GM23338 (cell line): Measurements from ENCODE around the gene EPHB1. TPM values are rescaled to one million over a fixed set of nuclear protein-coding genes. Genes with fewer than 3 reads are reported as not detected.

Experiments
- ATAC-seq: fragments of 200-7000 bp; cut with Tn5 transposase; 3 replicates; pipeline ENCODE4 v1.9.1; 2020
- DNase-seq: peaks from one replicate; pipeline ENCODE4 v3.0.0-alpha.2; 2015; ENCODE audit warnings: low spot score
- H2AFZ ChIP-seq: fragments of 200-600 bp; sonication (generic); 2 replicates; pipeline ENCODE4 v1.8.0; 2016; ENCODE audit warnings: antibody characterized with exemption, mild to moderate bottlenecking, moderate library complexity
- H3F3A ChIP-seq: fragments of 200-600 bp; sonication (generic); replicated peaks from 2 replicates; pipeline ENCODE4 v1.8.0; 2017; ENCODE audit warnings: antibody characterized with exemption, mixed run types, low read depth
- H3K27ac ChIP-seq: fragments of 200-600 bp; sonication (generic); 2 replicates; pipeline ENCODE4 v1.6.1; 2016; ENCODE audit warnings: low read depth
- H3K27me3 ChIP-seq: fragments of 200-600 bp; sonication (generic); 2 replicates; pipeline ENCODE4 v1.8.0; 2016; ENCODE audit warnings: mild to moderate bottlenecking, mixed run types, moderate library complexity; ENCODE audit not compliant: insufficient read depth
- H3K36me3 ChIP-seq: fragments of 200-600 bp; sonication (generic); 2 replicates; pipeline ENCODE4 v1.8.0; 2016; ENCODE audit warnings: mild to moderate bottlenecking; ENCODE audit not compliant: insufficient read depth
- H3K4me1 ChIP-seq: fragments of 200-600 bp; sonication (generic); 2 replicates; pipeline ENCODE4 v1.8.0; 2016; ENCODE audit warnings: mild to moderate bottlenecking, moderate library complexity; ENCODE audit not compliant: insufficient read depth
- H3K4me2 ChIP-seq: fragments of 200-600 bp; sonication (generic); 2 replicates; pipeline ENCODE4 v1.7.1; 2017; ENCODE audit warnings: mixed run types
- H3K4me3 ChIP-seq: fragments of 200-600 bp; sonication (generic); 2 replicates; pipeline ENCODE4 v1.6.1; 2016; ENCODE audit warnings: mixed run types
- H3K79me2 ChIP-seq: fragments of 200-600 bp; sonication (generic); replicated peaks from 2 replicates; pipeline ENCODE4 v1.8.0; 2017; ENCODE audit warnings: mild to moderate bottlenecking; ENCODE audit not compliant: insufficient read depth
- H3K9me2 ChIP-seq: fragments of 200-600 bp; sonication (generic); 2 replicates; pipeline ENCODE4 v1.8.0; 2017; ENCODE audit not compliant: insufficient read depth
- H4K20me1 ChIP-seq: fragments of 200-600 bp; sonication (generic); replicated peaks from 2 replicates; pipeline ENCODE4 v1.8.0; 2017; ENCODE audit warnings: mild to moderate bottlenecking; ENCODE audit not compliant: insufficient read depth
- H3K27ac Mint-ChIP-seq: 2 replicates; pipeline ENCODE4 v1.8.0; 2020; ENCODE audit warnings: inconsistent platforms, mild to moderate bottlenecking, moderate library complexity, mixed read lengths
- H3K27me3 Mint-ChIP-seq: 3 replicates; pipeline ENCODE4 v1.8.0; 2022; ENCODE audit warnings: low read depth, mild to moderate bottlenecking, moderate library complexity, mixed read lengths, inconsistent platforms; ENCODE audit not compliant: insufficient read depth, poor library complexity
- H3K36me3 Mint-ChIP-seq: 3 replicates; pipeline ENCODE4 v1.8.0; 2021; ENCODE audit warnings: low read depth, mild to moderate bottlenecking, inconsistent platforms, moderate library complexity, mixed read lengths
- H3K4me1 Mint-ChIP-seq: 3 replicates; pipeline ENCODE4 v1.8.0; 2020; ENCODE audit warnings: mild to moderate bottlenecking, inconsistent platforms, mixed read lengths
- H3K4me3 Mint-ChIP-seq: 3 replicates; pipeline ENCODE4 v1.8.0; 2021; ENCODE audit warnings: moderate library complexity, mild to moderate bottlenecking, inconsistent platforms, mixed read lengths
- H3K9me3 Mint-ChIP-seq: 3 replicates; pipeline ENCODE4 v1.8.0; 2020; ENCODE audit warnings: moderate library complexity, mild to moderate bottlenecking, inconsistent platforms, mixed read lengths
- CREB1 ChIP-seq: fragments of 250-450 bp; sonication (Bioruptor Pico); IDR thresholded peaks from 2 replicates; pipeline ENCODE4 v1.5.0; 2020; ENCODE audit warnings: low read depth, mild to moderate bottlenecking, moderate library complexity
- CTCF ChIP-seq, 2 experiments: fragments of 200-600 bp in 1 of 2; sonication (generic) in 1 of 2; conservative IDR thresholded peaks; 2 replicates each; pipeline versions ENCODE4 v1.5.1 to v1.6.1; 2016 to 2017; ENCODE audit warnings: antibody characterized with exemption in 2 of 2, low read depth in 2 of 2, mild to moderate bottlenecking in 2 of 2, moderate library complexity in 1 of 2
- EZH2 ChIP-seq: fragments of 200-600 bp; sonication (generic); IDR thresholded peaks from one replicate; pipeline ENCODE4 v1.8.0; 2017; ENCODE audit warnings: antibody characterized with exemption, mild to moderate bottlenecking, low read depth; ENCODE audit not compliant: unreplicated experiment
- EZH2phosphoT487 ChIP-seq: fragments of 200-600 bp; sonication (generic); IDR thresholded peaks from one replicate; pipeline ENCODE4 v1.8.1; 2018; ENCODE audit warnings: antibody characterized with exemption; ENCODE audit not compliant: unreplicated experiment
- JUNB ChIP-seq: IDR thresholded peaks from one replicate; pipeline ENCODE4 v1.6.1; 2016; ENCODE audit warnings: antibody characterized with exemption; ENCODE audit not compliant: unreplicated experiment
- NANOG ChIP-seq: IDR thresholded peaks from 2 replicates; pipeline ENCODE4 v1.6.1; 2016; ENCODE audit warnings: antibody characterized with exemption, borderline replicate concordance
- POLR2AphosphoS5 ChIP-seq: IDR thresholded peaks from 2 replicates; pipeline ENCODE4 v1.6.1; 2016; ENCODE audit warnings: antibody characterized with exemption, low read depth
- STAT1 ChIP-seq: IDR thresholded peaks from one replicate; pipeline ENCODE4 v1.6.1; 2016; ENCODE audit warnings: antibody characterized with exemption; ENCODE audit not compliant: unreplicated experiment
- ZNF114 ChIP-seq: fragments of 250-450 bp; sonication (Bioruptor Pico); IDR thresholded peaks from 2 replicates; pipeline ENCODE4 v1.5.0; 2020; ENCODE audit warnings: mild to moderate bottlenecking, moderate library complexity
- ZNF331 ChIP-seq: fragments of 250-450 bp; sonication (Bioruptor Pico); IDR thresholded peaks from 2 replicates; pipeline ENCODE4 v1.5.0; 2020; ENCODE audit warnings: low read depth, mild to moderate bottlenecking, moderate library complexity
- ZNF462 ChIP-seq: fragments of 250-450 bp; sonication (Bioruptor Pico); IDR thresholded peaks from 2 replicates; pipeline ENCODE4 v1.5.0; 2020; ENCODE audit warnings: mild to moderate bottlenecking, moderate library complexity
- polyA plus RNA-seq: library from polyadenylated mRNA; unstranded; fragments of >200 nt; fragmentation: Nextera tagmentation; extraction: Ambion mirVana; gene quantifications from 2 replicates; pipeline ENCODE4 v1.2.1, GENCODE V29; 2016
- total RNA-seq: library from RNA; depleted of rRNA; stranded (reverse); fragments of >200 nt; shearing (Covaris generic); gene quantifications from 2 replicates; pipeline ENCODE4 v1.2.3, GENCODE V29; 2014
- TF ChIP-seq, protein P1 (sequence below): IDR thresholded peaks from 2 replicates; pipeline ENCODE4 v1.6.1; 2016; ENCODE audit warnings: antibody characterized with exemption
- TF ChIP-seq, protein P2 (sequence below): IDR thresholded peaks from one replicate; pipeline ENCODE4 v1.6.1; 2018; ENCODE audit warnings: antibody characterized with exemption; ENCODE audit not compliant: unreplicated experiment

The EPHB1 gene
- total and polyA plus RNA-seq, 2 experiments from 2014 or later = 2.7 to 5.2 TPM

DNA sequence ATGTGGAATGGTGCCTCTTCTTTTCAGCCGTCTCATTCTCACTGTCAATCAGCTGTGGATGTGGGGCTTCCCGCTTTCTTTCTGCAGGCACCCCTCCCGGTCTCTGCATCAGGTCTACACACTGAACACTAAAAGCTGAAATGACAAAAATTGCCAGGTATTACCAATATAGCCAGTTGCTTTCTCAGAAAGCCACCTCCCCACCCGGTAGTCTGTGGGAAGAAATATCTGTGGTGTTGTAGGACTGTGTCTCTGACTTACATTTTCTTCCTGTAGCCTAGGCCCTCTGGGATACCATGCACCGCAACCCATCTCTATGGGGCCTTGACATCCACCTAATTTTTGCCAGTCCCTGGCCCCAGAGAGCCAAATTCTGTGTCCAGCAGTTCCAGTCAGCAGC, 19.2 kb upstream of the EPHB1 start:
- ATAC-seq (no peak), DNase-seq (no peak)
- Histone ChIP-seq H3K4me2 (no peak overlapping the region), H3K79me2 (no peaks in the 10 kb centered on the region), H3K4me1 (no peaks in the 10 kb centered on the region), H3K9me2 (peaks cover 4% of the 10 kb centered on the region; the same call in 1 of the 2 replicates), H3F3A (no peaks in the 10 kb centered on the region), H3K4me3 (no peak overlapping the region), H3K27ac (no peak overlapping the region), H2AFZ (no peak overlapping the region), H3K27me3 (no peaks in the 10 kb centered on the region), H4K20me1 (no peaks in the 10 kb centered on the region), H3K36me3 (no peaks in the 10 kb centered on the region)
- TF ChIP-seq ZNF462 (CRISPR knock-in tag) (no peak), EZH2phosphoT487 (no peak), CTCF (conservative IDR thresholded peaks at IDR 0.05; ENCODE audit: low read depth in 2 of 2) (no peak), EZH2 (no peak), ZNF331 (no peak), CREB1 (CRISPR knock-in tag) (no peak), ZNF114 (CRISPR knock-in tag) (no peak), NANOG (no peak), STAT1 (no peak), POLR2AphosphoS5 (no peak), JUNB (no peak)
- TF ChIP-seq, protein P1, sequence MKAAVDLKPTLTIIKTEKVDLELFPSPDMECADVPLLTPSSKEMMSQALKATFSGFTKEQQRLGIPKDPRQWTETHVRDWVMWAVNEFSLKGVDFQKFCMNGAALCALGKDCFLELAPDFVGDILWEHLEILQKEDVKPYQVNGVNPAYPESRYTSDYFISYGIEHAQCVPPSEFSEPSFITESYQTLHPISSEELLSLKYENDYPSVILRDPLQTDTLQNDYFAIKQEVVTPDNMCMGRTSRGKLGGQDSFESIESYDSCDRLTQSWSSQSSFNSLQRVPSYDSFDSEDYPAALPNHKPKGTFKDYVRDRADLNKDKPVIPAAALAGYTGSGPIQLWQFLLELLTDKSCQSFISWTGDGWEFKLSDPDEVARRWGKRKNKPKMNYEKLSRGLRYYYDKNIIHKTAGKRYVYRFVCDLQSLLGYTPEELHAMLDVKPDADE = no peak
- TF ChIP-seq, protein P2, sequence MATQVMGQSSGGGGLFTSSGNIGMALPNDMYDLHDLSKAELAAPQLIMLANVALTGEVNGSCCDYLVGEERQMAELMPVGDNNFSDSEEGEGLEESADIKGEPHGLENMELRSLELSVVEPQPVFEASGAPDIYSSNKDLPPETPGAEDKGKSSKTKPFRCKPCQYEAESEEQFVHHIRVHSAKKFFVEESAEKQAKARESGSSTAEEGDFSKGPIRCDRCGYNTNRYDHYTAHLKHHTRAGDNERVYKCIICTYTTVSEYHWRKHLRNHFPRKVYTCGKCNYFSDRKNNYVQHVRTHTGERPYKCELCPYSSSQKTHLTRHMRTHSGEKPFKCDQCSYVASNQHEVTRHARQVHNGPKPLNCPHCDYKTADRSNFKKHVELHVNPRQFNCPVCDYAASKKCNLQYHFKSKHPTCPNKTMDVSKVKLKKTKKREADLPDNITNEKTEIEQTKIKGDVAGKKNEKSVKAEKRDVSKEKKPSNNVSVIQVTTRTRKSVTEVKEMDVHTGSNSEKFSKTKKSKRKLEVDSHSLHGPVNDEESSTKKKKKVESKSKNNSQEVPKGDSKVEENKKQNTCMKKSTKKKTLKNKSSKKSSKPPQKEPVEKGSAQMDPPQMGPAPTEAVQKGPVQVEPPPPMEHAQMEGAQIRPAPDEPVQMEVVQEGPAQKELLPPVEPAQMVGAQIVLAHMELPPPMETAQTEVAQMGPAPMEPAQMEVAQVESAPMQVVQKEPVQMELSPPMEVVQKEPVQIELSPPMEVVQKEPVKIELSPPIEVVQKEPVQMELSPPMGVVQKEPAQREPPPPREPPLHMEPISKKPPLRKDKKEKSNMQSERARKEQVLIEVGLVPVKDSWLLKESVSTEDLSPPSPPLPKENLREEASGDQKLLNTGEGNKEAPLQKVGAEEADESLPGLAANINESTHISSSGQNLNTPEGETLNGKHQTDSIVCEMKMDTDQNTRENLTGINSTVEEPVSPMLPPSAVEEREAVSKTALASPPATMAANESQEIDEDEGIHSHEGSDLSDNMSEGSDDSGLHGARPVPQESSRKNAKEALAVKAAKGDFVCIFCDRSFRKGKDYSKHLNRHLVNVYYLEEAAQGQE = no peak
- no peak overlapping the region for H3K27ac Mint-ChIP-seq
- peaks cover 12% of the 10 kb centered on the region for H3K27me3 Mint-ChIP-seq
- H3K9me3 Mint-ChIP-seq = no peaks in the 10 kb centered on the region
- H3K36me3 Mint-ChIP-seq = no peaks in the 10 kb centered on the region
- H3K4me3 Mint-ChIP-seq = no peak overlapping the region
- no peaks in the 10 kb centered on the region for H3K4me1 Mint-ChIP-seq
